H1 (cell line): ENCODE measurements around the gene DCDC2. TPM values are rescaled to one million over a fixed set of nuclear protein-coding genes. Genes with fewer than 3 reads are reported as not detected.

Experiments used
- JUN ChIP-seq: IDR thresholded peaks from 2 replicates; pipeline ENCODE4 v1.6.1; 2011; ENCODE audit warnings: low read depth, mild to moderate bottlenecking, improper control_type of control experiment, low read length
- TEAD4 ChIP-seq: IDR thresholded peaks from 2 replicates; pipeline ENCODE4 v1.6.1; 2012; ENCODE audit warnings: low read depth, low read length, inconsistent platforms, mixed read lengths
- YY1 ChIP-seq: IDR thresholded peaks from 2 replicates; pipeline ENCODE4 v1.6.1; 2011; ENCODE audit warnings: low read depth, mild to moderate bottlenecking, low read length
- polyA plus RNA-seq, 7 experiments: library from polyadenylated mRNA; depleted of rRNA in 3 of 7; stranded (reverse) in 5 of 7; unstranded in 2 of 7; fragments of >200 nt in 5 of 7; fragments of 200-250 nt in 2 of 7; gene quantifications; 1 replicate in 5 of 7; 2 replicates in 1 of 7; 4 replicates in 1 of 7; pipeline versions ENCODE4 v1.2.1 to v1.2.3, GENCODE V29; 2011 to 2013; ENCODE audit warnings: missing spikeins in 2 of 7, mixed read lengths in 2 of 7
- total RNA-seq: library from RNA; stranded (reverse); fragmentation: NEBNext Ultra II Directional; extraction: Animal tissue kit (Norgen Biotek cat#: 25700); gene quantifications from 2 replicates; pipeline ENCODE4 v1.2.1, GENCODE V29; 2021
- TF ChIP-seq, protein P1 (sequence below): fragments of 300-600 bp; sonication (generic); IDR thresholded peaks from 2 replicates; pipeline ENCODE4 v1.7.1; 2012; ENCODE audit warnings: low read length, moderate library complexity, mild to moderate bottlenecking, inconsistent platforms; ENCODE audit not compliant: insufficient replicate concordance

Gene DCDC2
- total and polyA plus RNA-seq, 2 of the 8 experiments (the other 6 are each of a cell fraction or from before 2014, with no cell fraction given) = 0.03 to 0.15 TPM

DNA sequence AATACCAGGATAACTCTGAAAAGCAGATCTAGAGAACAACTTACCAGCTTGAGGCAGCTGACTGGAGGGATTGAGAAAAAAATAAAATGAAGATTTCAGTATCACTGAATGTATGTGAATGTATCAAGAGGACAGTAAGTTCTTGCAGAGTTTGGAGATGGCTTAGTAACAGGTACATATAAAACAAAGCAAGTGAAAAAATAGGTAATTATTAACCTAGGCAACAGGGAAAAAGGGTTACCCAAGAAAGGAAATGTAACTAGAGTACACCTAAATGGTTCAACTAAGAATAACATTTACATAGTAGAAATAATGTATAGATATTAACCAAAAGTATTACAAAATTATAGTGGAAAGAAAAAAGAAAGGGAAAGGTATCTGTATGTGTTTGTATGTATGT is 164.5 kb downstream of the DCDC2 start (continued):
- TF ChIP-seq, protein P1, sequence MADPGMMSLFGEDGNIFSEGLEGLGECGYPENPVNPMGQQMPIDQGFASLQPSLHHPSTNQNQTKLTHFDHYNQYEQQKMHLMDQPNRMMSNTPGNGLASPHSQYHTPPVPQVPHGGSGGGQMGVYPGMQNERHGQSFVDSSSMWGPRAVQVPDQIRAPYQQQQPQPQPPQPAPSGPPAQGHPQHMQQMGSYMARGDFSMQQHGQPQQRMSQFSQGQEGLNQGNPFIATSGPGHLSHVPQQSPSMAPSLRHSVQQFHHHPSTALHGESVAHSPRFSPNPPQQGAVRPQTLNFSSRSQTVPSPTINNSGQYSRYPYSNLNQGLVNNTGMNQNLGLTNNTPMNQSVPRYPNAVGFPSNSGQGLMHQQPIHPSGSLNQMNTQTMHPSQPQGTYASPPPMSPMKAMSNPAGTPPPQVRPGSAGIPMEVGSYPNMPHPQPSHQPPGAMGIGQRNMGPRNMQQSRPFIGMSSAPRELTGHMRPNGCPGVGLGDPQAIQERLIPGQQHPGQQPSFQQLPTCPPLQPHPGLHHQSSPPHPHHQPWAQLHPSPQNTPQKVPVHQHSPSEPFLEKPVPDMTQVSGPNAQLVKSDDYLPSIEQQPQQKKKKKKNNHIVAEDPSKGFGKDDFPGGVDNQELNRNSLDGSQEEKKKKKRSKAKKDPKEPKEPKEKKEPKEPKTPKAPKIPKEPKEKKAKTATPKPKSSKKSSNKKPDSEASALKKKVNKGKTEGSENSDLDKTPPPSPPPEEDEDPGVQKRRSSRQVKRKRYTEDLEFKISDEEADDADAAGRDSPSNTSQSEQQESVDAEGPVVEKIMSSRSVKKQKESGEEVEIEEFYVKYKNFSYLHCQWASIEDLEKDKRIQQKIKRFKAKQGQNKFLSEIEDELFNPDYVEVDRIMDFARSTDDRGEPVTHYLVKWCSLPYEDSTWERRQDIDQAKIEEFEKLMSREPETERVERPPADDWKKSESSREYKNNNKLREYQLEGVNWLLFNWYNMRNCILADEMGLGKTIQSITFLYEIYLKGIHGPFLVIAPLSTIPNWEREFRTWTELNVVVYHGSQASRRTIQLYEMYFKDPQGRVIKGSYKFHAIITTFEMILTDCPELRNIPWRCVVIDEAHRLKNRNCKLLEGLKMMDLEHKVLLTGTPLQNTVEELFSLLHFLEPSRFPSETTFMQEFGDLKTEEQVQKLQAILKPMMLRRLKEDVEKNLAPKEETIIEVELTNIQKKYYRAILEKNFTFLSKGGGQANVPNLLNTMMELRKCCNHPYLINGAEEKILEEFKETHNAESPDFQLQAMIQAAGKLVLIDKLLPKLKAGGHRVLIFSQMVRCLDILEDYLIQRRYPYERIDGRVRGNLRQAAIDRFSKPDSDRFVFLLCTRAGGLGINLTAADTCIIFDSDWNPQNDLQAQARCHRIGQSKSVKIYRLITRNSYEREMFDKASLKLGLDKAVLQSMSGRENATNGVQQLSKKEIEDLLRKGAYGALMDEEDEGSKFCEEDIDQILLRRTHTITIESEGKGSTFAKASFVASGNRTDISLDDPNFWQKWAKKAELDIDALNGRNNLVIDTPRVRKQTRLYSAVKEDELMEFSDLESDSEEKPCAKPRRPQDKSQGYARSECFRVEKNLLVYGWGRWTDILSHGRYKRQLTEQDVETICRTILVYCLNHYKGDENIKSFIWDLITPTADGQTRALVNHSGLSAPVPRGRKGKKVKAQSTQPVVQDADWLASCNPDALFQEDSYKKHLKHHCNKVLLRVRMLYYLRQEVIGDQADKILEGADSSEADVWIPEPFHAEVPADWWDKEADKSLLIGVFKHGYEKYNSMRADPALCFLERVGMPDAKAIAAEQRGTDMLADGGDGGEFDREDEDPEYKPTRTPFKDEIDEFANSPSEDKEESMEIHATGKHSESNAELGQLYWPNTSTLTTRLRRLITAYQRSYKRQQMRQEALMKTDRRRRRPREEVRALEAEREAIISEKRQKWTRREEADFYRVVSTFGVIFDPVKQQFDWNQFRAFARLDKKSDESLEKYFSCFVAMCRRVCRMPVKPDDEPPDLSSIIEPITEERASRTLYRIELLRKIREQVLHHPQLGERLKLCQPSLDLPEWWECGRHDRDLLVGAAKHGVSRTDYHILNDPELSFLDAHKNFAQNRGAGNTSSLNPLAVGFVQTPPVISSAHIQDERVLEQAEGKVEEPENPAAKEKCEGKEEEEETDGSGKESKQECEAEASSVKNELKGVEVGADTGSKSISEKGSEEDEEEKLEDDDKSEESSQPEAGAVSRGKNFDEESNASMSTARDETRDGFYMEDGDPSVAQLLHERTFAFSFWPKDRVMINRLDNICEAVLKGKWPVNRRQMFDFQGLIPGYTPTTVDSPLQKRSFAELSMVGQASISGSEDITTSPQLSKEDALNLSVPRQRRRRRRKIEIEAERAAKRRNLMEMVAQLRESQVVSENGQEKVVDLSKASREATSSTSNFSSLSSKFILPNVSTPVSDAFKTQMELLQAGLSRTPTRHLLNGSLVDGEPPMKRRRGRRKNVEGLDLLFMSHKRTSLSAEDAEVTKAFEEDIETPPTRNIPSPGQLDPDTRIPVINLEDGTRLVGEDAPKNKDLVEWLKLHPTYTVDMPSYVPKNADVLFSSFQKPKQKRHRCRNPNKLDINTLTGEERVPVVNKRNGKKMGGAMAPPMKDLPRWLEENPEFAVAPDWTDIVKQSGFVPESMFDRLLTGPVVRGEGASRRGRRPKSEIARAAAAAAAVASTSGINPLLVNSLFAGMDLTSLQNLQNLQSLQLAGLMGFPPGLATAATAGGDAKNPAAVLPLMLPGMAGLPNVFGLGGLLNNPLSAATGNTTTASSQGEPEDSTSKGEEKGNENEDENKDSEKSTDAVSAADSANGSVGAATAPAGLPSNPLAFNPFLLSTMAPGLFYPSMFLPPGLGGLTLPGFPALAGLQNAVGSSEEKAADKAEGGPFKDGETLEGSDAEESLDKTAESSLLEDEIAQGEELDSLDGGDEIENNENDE = no peak
- TF ChIP-seq JUN (no peak), YY1 (no peak), TEAD4 (no peak)
- TF ChIP-seq, all 59 proteins: peak for 0
